Panc1 (cell line): ENCODE data around the gene TFB2M. TPM values are rescaled to one million over a fixed set of nuclear protein-coding genes. Genes with fewer than 3 reads are reported as not detected.

Experiments used
- ATAC-seq: fragments of 200-7000 bp; cut with Tn5 transposase; 2 replicates; pipeline ENCODE4 v1.9.1; 2020; ENCODE audit warnings: mild to moderate bottlenecking, moderate library complexity
- BruUV-seq: library from RNA; stranded (reverse); fragments of 400-500 nt; replicated peaks from 2 replicates; lab custom pipeline; 2021; lab: Mats Ljungman, UMichigan
- CTCF ChIA-PET: fragments of 300-600 bp; sonication (Branson Sonifier 250); formaldehyde crosslinking; loops from one replicate; lab custom pipeline; 2022; ENCODE audit warnings: antibody characterized with exemption; lab: Charles Lee
- POLR2A ChIA-PET: fragments of 300-600 bp; sonication (Branson Sonifier 250); formaldehyde crosslinking; loops from one replicate; lab custom pipeline; 2022; ENCODE audit warnings: antibody characterized with exemption; lab: Charles Lee
- DNase-seq: peaks from one replicate; pipeline ENCODE4 v3.0.0-alpha.2; 2010; ENCODE audit warnings: low read depth, low spot score
- H3K27ac ChIP-seq: 2 replicates; pipeline ENCODE4 v1.5.1; 2011; ENCODE audit warnings: mild to moderate bottlenecking, low read length, inconsistent platforms
- H3K27me3 ChIP-seq: fragments of 200-500 bp; sonication (Bioruptor generic); 2 replicates; pipeline ENCODE4 v1.6.0; 2014; ENCODE audit warnings: low read length, inconsistent platforms; ENCODE audit not compliant: control insufficient read depth, insufficient read depth
- H3K36me3 ChIP-seq: fragments of 200-500 bp; sonication (Bioruptor generic); 2 replicates; pipeline ENCODE4 v1.5.1; 2014; ENCODE audit warnings: inconsistent platforms, mild to moderate bottlenecking, low read length, moderate library complexity; ENCODE audit not compliant: control insufficient read depth, insufficient read depth
- H3K4me1 ChIP-seq: 2 replicates; pipeline ENCODE4 v1.5.1; 2011; ENCODE audit warnings: inconsistent platforms, mild to moderate bottlenecking, low read length, moderate library complexity; ENCODE audit not compliant: control insufficient read depth, insufficient read depth
- H3K4me3 ChIP-seq, 2 experiments: 2 replicates each; pipeline ENCODE4 v1.5.1; 2011 to 2012; ENCODE audit warnings: low read depth in 2 of 2, low read length in 2 of 2, mild to moderate bottlenecking in 2 of 2, inconsistent platforms in 1 of 2, moderate library complexity in 1 of 2
- H3K9me3 ChIP-seq: fragments of 200-500 bp; sonication (Bioruptor generic); 2 replicates; pipeline ENCODE4 v1.5.1; 2014; ENCODE audit warnings: low read depth, mild to moderate bottlenecking, inconsistent platforms, low read length, moderate library complexity; ENCODE audit not compliant: control insufficient read depth, insufficient read depth
- CTCF ChIP-seq: fragments of 450-650 bp; IDR thresholded peaks from 2 replicates; pipeline ENCODE4 v1.5.1; 2017; ENCODE audit warnings: mild to moderate bottlenecking
- POLR2AphosphoS5 ChIP-seq: IDR thresholded peaks from 2 replicates; pipeline ENCODE4 v1.6.1; 2012; ENCODE audit warnings: mild to moderate bottlenecking, low read depth, low read length, moderate library complexity
- REST ChIP-seq, 2 experiments: IDR thresholded peaks; 2 replicates each; pipeline ENCODE4 v1.6.1; 2011 to 2012; ENCODE audit warnings: low read depth in 2 of 2, control low read depth in 1 of 2, low read length in 1 of 2, mild to moderate bottlenecking in 1 of 2, moderate library complexity in 1 of 2; ENCODE audit not compliant: insufficient read depth in 1 of 2
- SIN3A ChIP-seq: IDR thresholded peaks from 2 replicates; pipeline ENCODE4 v1.6.1; 2012; ENCODE audit warnings: low read depth, mild to moderate bottlenecking, low read length, moderate library complexity, borderline replicate concordance; ENCODE audit not compliant: insufficient read depth
- TCF7L2 ChIP-seq: IDR thresholded peaks from 2 replicates; pipeline ENCODE4 v1.6.1; 2011; ENCODE audit warnings: mild to moderate bottlenecking, low read depth, low read length, inconsistent platforms
- in situ Hi-C: cut with HindIII; loops from 2 replicates; pipeline ENCODE4 v1.10.0; 2016; ENCODE audit warnings: low sequenced_read_pairs, low pct_unique_long_range_greater_than_20kb
- intact Hi-C: fragments of 100-400 bp; cut with micrococcal nuclease; formaldehyde crosslinking; loops from one replicate; pipeline ENCODE4 v1.10.0; 2022; ENCODE audit not compliant: unreplicated experiment
- total RNA-seq: library from RNA; stranded (reverse); gene quantifications from one replicate; pipeline ENCODE4 v1.2.1, GENCODE V29; 2021; ENCODE audit not compliant: unreplicated experiment

Gene TFB2M
- total RNA-seq, 1 experiment from 2014 or later: 21.0 TPM

GRCh38 chr1:246597971-246598370 lies 31.9 kb upstream of the TFB2M start:
- intact Hi-C loops: no loop called here
- TF ChIP-seq SIN3A (no peak), POLR2AphosphoS5 (no peak), REST (IDR thresholded peaks at IDR 0.05; ENCODE audit: insufficient read depth in 1 of 2, low read depth in 2 of 2, low read length in 1 of 2) (no peak), TCF7L2 (no peak), CTCF (no peak)
- Histone ChIP-seq H3K27me3 (no peaks in the 10 kb centered on the region), H3K9me3 (peaks cover 3% of the 10 kb centered on the region; the same call in 1 of the 2 replicates), H3K27ac (no peak overlapping the region), H3K4me1 (no peaks in the 10 kb centered on the region), H3K4me3 (no peak overlapping the region), H3K36me3 (no peaks in the 10 kb centered on the region)
- no peak for ATAC-seq
- in situ Hi-C loops: no loop called here
- CTCF ChIA-PET: no interaction called here
- BruUV-seq: no TSS peak
- POLR2A ChIA-PET: no interaction called here
- no peak for DNase-seq

- Histone ChIP-seq H3K36me3 (no peaks in the 10 kb centered on the region), H3K4me3 (no peak overlapping the region), H3K27ac (no peak overlapping the region), H3K9me3 (no peaks in the 10 kb centered on the region), H3K27me3 (no peaks in the 10 kb centered on the region), H3K4me1 (no peaks in the 10 kb centered on the region)
- TF ChIP-seq POLR2AphosphoS5 (no peak), TCF7L2 (no peak), SIN3A (no peak), REST (IDR thresholded peaks at IDR 0.05; ENCODE audit: insufficient read depth in 1 of 2, low read depth in 2 of 2, low read length in 1 of 2) (no peak), CTCF (no peak)
- in situ Hi-C loops (no loop called here), intact Hi-C loops (no loop called here)
- DNase-seq: no peak
- ChIA-PET CTCF (no interaction called here), POLR2A (no interaction called here)
- no peak for ATAC-seq
- BruUV-seq: no TSS peak
Measured at GRCh38 chr1:246597340-246597739, 31.3 kb upstream of the TFB2M start.
